Anterior cingulate cortex (tissue), 58 donors: ENCODE data around the gene SPATA3.
"Not testable (repeated sequence)": the region's sequence is repeated elsewhere in the genome, so short reads cannot be mapped to it uniquely, and the experiment has no call there.

Experiments used
- DNase-seq, 58 donors: peaks; one replicate each; lab custom pipeline; 2025; lab: John Stamatoyannopoulos, UW

The SPATA3 gene

GRCh38 chr2:230990131-230990898 is 5.6 kb upstream of the SPATA3 start:
- no peak for DNase-seq

GRCh38 chr2:230990899-230991150 is 5.1 kb upstream of the SPATA3 start:
- no peak for DNase-seq

- no peak for DNase-seq
Observed at GRCh38 chr2:230991598-230991997, 4.3 kb upstream of the SPATA3 start.

GRCh38 chr2:230996661-230997060 is 740 bp downstream of the SPATA3 start:
- DNase-seq, result no peak

GRCh38 chr2:230998882-230999281 is 3.0 kb downstream of the SPATA3 start:
- DNase-seq, result no peak

GRCh38 chr2:230999477-230999876 is 3.6 kb downstream of the SPATA3 start:
- no peak for DNase-seq

- no peak for DNase-seq
Observed at GRCh38 chr2:231000211-231000904, 4.4 kb downstream of the SPATA3 start.

GRCh38 chr2:231001036-231001435 is 5.1 kb downstream of the SPATA3 start:
- DNase-seq, result no peak

- DNase-seq, result no peak
Observed at GRCh38 chr2:231001921-231002320, 6.0 kb downstream of the SPATA3 start.

GRCh38 chr2:231002641-231003040 is 6.7 kb downstream of the SPATA3 start:
- no peak for DNase-seq

- DNase-seq, result no peak
Observed at GRCh38 chr2:231003186-231003585, 7.3 kb downstream of the SPATA3 start.

- not testable (repeated sequence) for DNase-seq
Observed at GRCh38 chr2:231004930-231005329, 9.0 kb downstream of the SPATA3 start.

- no peak for DNase-seq
Observed at GRCh38 chr2:231007286-231008098, 11.6 kb downstream of the SPATA3 start.

GRCh38 chr2:231008131-231008530 is 12.2 kb downstream of the SPATA3 start:
- no peak for DNase-seq

GRCh38 chr2:231009236-231009919 is 13.5 kb downstream of the SPATA3 start:
- DNase-seq, result peak in 6 of 58 donors; percentile 11 to 28 (median 20)

- no peak for DNase-seq
Observed at GRCh38 chr2:231010201-231010730, 14.3 kb downstream of the SPATA3 start.

- no peak for DNase-seq
Observed at GRCh38 chr2:231011526-231011925, 15.6 kb downstream of the SPATA3 start.

GRCh38 chr2:231012463-231012862 is 16.5 kb downstream of the SPATA3 start:
- DNase-seq, result no peak

- no peak for DNase-seq
Observed at GRCh38 chr2:231013820-231014219, 17.9 kb downstream of the SPATA3 start.

- DNase-seq, result peak in 48 of 58 donors; percentile 13 to 90 (median 62)
Observed at GRCh38 chr2:231015478-231015877, 19.6 kb downstream of the SPATA3 start.
